CD1c-positive myeloid dendritic cell (primary cell): Measurements from ENCODE around the gene CIDEC.

Experiments
- DNase-seq: peaks from one replicate; pipeline ENCODE4 v3.0.0-alpha.2; 2016; ENCODE audit errors: extremely low spot score

CIDEC gene

GRCh38 chr3:9879830-9880549 lies at the start of gene CIDEC:
TSS of gene CIDEC (minus strand) at chr3:9880253. CDS start at chr3:9878486, 1,767 bp downstream.
- no peak for DNase-seq

GRCh38 chr3:9928158-9928557 lies 48.1 kb upstream of the CIDEC start:
- DNase-seq, result no peak

- no peak for DNase-seq
These were observed 38.4 kb upstream of the CIDEC start for GRCh38 chr3:9918261-9919038.

GRCh38 chr3:9917820-9918219 lies 37.8 kb upstream of the CIDEC start:
- no peak for DNase-seq

- DNase-seq, result peak; percentile 70
These were observed 37.0 kb upstream of the CIDEC start, which contains the start of gene IL17RC for GRCh38 chr3:9916734-9917680. TSS of gene IL17RC (plus strand) at chr3:9917098. CDS start at chr3:9917316, 218 bp downstream.

- DNase-seq, result no peak
These were observed 36.3 kb upstream of the CIDEC start for GRCh38 chr3:9916346-9916733.

- DNase-seq, result peak; percentile 73
These were observed 35.4 kb upstream of the CIDEC start for GRCh38 chr3:9915254-9916141.

- DNase-seq, result no peak
These were observed 34.7 kb upstream of the CIDEC start for GRCh38 chr3:9914559-9915253.

GRCh38 chr3:9914011-9914410 lies 34.0 kb upstream of the CIDEC start:
- no peak for DNase-seq

GRCh38 chr3:9913601-9914000 lies 33.5 kb upstream of the CIDEC start:
- no peak for DNase-seq

GRCh38 chr3:9912294-9912935 lies 32.4 kb upstream of the CIDEC start:
- DNase-seq, result no peak

GRCh38 chr3:9911863-9912262 lies 31.8 kb upstream of the CIDEC start:
- DNase-seq, result no peak

- no peak for DNase-seq
These were observed 29.4 kb upstream of the CIDEC start for GRCh38 chr3:9909221-9910013.

- DNase-seq, result no peak
These were observed 28.2 kb upstream of the CIDEC start for GRCh38 chr3:9908286-9908685.

GRCh38 chr3:9906480-9906879 lies 26.4 kb upstream of the CIDEC start:
- no peak for DNase-seq

GRCh38 chr3:9903904-9904303 lies 23.9 kb upstream of the CIDEC start:
- no peak for DNase-seq

GRCh38 chr3:9903238-9903624 lies 23.2 kb upstream of the CIDEC start:
- DNase-seq, result peak; percentile 56

- DNase-seq, result no peak
These were observed 22.6 kb upstream of the CIDEC start, which contains the start of gene IL17RE for GRCh38 chr3:9902372-9903237. TSS of gene IL17RE (plus strand) at chr3:9902848. CDS start at chr3:9902933, 85 bp downstream.
